ENCODE results near the gene CES5A.
"Not testable (repeated sequence)": the region's sequence is repeated elsewhere in the genome, so short reads cannot be mapped to it uniquely, and the experiment has no call there.

The CES5A gene

DNA sequence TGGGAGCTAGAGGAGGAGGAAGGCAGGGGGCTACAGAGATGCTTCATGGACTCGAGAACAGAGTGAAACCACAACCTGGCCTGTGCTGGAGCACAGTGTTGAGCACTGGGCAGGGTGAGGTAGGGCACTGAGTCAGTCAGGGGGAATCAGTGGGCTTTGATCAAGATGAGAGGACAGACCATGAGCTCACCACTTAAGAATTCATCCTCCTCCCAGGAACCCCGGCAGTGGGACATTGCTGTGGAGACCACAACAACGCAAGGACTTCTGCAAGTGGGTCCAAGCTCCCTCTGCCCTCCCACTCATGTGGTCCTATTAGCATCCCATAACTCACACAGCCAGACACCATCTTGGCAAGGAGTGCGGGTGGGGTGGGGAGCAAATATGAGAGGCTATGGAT is 1.7 kb upstream of the CES5A start:
- TF ChIP-seq, protein P1, sequence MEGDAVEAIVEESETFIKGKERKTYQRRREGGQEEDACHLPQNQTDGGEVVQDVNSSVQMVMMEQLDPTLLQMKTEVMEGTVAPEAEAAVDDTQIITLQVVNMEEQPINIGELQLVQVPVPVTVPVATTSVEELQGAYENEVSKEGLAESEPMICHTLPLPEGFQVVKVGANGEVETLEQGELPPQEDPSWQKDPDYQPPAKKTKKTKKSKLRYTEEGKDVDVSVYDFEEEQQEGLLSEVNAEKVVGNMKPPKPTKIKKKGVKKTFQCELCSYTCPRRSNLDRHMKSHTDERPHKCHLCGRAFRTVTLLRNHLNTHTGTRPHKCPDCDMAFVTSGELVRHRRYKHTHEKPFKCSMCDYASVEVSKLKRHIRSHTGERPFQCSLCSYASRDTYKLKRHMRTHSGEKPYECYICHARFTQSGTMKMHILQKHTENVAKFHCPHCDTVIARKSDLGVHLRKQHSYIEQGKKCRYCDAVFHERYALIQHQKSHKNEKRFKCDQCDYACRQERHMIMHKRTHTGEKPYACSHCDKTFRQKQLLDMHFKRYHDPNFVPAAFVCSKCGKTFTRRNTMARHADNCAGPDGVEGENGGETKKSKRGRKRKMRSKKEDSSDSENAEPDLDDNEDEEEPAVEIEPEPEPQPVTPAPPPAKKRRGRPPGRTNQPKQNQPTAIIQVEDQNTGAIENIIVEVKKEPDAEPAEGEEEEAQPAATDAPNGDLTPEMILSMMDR (IDR thresholded peaks at IDR 0.05; ENCODE audit: low read depth, low read length) = no peak
- no peak for DNase-seq (ENCODE audit: extremely low read depth, low read depth)

DNA sequence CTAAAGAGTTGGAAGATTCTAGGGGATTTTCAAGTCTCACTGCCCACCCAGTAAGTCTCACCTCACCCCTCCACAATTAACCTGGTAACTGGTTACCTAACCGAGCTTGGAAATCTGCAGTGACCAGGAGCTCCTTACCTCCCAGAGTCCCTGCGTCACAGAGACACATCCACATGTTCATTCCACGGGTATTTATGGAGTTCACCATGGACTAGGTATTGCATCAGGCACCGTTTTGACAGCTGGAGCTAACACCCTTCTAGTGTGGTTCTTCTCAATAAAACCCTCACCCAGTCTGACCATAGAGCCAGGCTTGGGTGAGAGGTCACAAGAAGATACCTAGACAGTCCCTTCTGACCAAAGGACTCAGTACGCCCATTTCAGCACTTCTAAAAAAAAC is 2.1 kb downstream of the CES5A start:
- TF ChIP-seq, protein P1 (IDR thresholded peaks at IDR 0.05; ENCODE audit: low read depth, low read length) = no peak
- DNase-seq (ENCODE audit: extremely low read depth, low read depth) = no peak

DNA sequence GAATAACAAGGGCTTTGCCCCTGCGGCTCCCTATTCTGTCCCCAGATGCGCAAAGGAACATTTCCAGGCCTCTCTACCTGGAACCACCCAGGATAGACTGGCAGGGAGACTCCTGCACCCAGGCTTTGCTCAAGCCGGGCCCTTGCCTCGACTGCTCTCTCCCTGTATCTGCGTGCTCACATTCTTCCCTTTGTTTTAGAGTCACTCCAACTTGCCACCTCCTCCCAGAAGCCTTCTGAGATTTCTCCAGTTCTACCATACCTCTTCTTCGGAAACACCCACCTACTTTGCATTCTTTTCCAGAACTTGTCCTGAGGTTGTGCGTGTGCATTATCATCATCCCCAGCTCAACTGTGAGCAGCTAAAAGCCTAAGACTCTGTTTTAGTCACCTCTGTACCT is 3.0 kb downstream of the CES5A start:
- TF ChIP-seq, protein P1 (IDR thresholded peaks at IDR 0.05; ENCODE audit: low read depth, low read length) = no peak
- DNase-seq (ENCODE audit: extremely low read depth, low read depth) = no peak

DNA sequence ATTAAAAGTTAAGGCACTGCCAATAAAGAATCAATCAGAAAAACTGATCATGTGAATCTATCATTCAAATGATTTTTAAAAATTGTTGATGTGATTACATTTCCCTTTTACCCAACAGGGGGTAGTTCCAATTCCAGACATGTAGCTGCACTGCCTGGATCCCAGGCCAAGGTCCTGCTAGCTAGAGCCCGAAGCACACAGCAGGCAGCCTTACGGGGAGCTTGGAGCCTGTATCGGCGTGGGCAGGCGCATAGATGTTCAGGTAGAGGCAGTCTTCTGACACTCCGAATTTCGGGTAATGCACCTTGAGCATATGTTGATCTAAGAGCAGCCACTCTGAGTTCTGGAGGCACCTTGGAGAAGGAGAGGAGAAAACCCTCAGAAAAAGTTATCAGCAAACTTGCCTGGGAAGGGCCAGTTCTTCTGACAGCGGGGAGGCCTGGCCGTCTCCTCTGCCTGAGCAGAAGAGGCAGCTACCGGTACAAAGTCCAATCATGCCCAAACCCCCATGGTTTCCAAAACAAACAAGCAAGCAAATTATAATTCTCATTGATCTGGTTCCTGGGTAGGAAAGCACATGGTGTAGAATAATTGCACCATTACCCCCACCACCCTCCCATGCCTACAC is 3.6 kb downstream of the CES5A start:
- DNase-seq (ENCODE audit: extremely low read depth, low read depth) = no peak
- TF ChIP-seq, protein P1 (IDR thresholded peaks at IDR 0.05; ENCODE audit: low read depth, low read length) = no peak

DNA sequence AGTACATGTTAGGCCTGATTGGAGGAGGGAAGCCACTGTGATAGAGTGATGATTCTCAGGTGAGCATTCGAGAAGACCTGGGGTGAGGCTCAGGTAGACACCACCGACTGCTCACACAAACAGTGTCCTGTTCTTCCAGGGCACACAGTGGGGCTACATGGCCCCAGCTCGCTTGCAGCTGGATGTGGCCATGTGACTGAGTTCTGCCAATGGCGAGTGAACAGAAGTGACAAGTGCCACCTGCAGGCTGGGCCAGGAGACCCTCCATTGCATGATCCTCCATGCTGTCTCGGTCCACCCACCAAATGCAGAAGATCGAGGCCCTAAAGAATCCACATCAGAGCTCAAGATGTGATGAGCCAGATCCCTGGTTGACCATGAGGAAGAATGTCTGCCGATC is 6.2 kb downstream of the CES5A start:
- DNase-seq (ENCODE audit: extremely low read depth, low read depth) = no peak
- TF ChIP-seq, protein P1 (IDR thresholded peaks at IDR 0.05; ENCODE audit: low read depth, low read length) = no peak

DNA sequence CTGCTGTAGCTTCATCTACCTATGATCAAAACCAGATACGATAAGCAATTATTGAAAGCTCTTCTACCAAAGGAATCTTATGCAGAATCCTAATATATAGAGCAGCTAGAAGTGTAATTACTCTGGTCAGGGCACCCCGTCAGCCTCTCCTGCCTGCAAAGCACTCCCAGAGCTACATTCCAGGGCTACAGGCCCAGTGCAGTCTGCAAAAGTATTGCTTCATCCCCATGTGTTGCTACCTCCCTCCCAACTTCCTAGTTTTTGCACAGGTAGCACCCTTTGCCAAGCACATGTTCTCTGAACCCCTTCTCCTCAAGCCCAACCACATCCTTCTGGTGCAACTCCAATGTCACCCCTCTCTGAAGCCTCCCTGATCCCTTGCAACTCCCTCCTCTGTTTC is 7.0 kb downstream of the CES5A start:
- no peak for DNase-seq (ENCODE audit: extremely low read depth, low read depth)
- TF ChIP-seq, protein P1 (IDR thresholded peaks at IDR 0.05; ENCODE audit: low read depth, low read length) = no peak

DNA sequence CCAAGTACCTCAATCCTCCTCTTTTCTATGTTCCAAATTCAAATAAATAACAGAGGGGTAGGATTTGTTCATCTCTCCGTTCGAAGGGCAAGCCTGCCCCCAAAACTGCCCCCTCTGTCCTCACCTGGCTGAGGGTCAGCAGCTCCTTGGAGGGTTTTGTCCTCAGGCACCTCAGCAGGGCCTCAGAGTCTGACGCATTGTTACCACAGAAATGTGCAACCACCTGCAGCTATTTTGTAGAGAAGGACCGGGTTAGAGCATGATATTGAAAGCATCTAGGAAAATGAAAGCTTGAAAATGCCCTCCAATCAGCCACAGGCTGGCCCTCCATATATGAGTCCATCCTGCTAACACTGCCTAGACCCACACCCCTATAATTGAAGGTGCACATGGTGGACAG is 13.9 kb downstream of the CES5A start:
- DNase-seq (ENCODE audit: extremely low read depth, low read depth) = no peak
- TF ChIP-seq, protein P1 (IDR thresholded peaks at IDR 0.05; ENCODE audit: low read depth, low read length) = no peak

DNA sequence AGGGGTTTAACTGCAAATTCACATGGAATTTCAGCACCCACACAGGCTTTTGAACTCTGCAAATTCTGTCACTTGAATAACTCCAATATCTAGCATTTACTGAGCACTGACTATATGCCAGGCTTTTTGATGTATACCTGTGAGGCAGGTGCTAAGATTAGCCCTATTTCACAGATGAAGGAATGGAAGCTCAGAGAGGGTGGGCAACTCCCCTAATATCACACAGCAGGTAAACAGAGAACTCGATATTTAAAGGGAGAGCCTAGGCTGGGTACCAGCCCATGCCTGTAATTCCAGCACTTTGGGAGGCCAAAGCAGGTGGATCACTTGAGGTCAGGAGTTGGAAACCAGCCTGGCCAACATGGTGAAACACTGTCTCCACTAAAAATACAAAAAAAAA is 17.5 kb downstream of the CES5A start:
- not testable (repeated sequence) for DNase-seq (ENCODE audit: extremely low read depth, low read depth)
